Ovary (tissue), 9 donors: ENCODE measurements around the gene CEP131. TPM values are rescaled to one million over a fixed set of nuclear protein-coding genes. Genes with fewer than 3 reads are reported as not detected.

ENCODE experiments used
- DNase-seq, 5 donors: peaks; one replicate each; pipeline ENCODE4 v3.0.0-alpha.2; 2019 to 2020
- H3K27ac ChIP-seq, 2 donors: fragments of 200-600 bp; one replicate each; pipeline versions ENCODE4 v1.5.1 to v1.8.0; 2019 to 2022
- H3K27me3 ChIP-seq: fragments of 200-600 bp; one replicate; pipeline ENCODE4 v1.8.0; 2022
- H3K36me3 ChIP-seq: fragments of 200-600 bp; sonication (generic); one replicate; pipeline ENCODE4 v1.5.1; 2019
- H3K4me1 ChIP-seq: one replicate; pipeline ENCODE4 v1.8.1; 2013; ENCODE audit warnings: mild to moderate bottlenecking, moderate library complexity; ENCODE audit not compliant: insufficient read depth
- H3K4me3 ChIP-seq: fragments of 200-600 bp; sonication (generic); one replicate; pipeline ENCODE4 v1.5.1; 2017
- H3K9me3 ChIP-seq, 2 donors: fragments of 200-600 bp in 1 of 2; sonication (generic) in 1 of 2; one replicate each; pipeline versions ENCODE4 v1.5.1 to v1.8.1; 2013 to 2019; ENCODE audit warnings: mild to moderate bottlenecking in 1 of 2, moderate library complexity in 1 of 2
- CTCF ChIP-seq, 3 donors: fragments of 450-650 bp in 2 of 3; fragments of 200-600 bp in 1 of 3; IDR thresholded peaks; one replicate each; pipeline versions ENCODE4 v1.5.1 to v1.8.0; 2016 to 2022; ENCODE audit warnings: antibody characterized with exemption in 3 of 3, mild to moderate bottlenecking in 1 of 3
- EP300 ChIP-seq: sonication (generic); formaldehyde crosslinking; IDR thresholded peaks from one replicate; pipeline ENCODE4 v1.6.1; 2017; ENCODE audit warnings: antibody characterized with exemption
- POLR2A ChIP-seq: fragments of 450-650 bp; IDR thresholded peaks from one replicate; pipeline ENCODE4 v1.6.1; 2017; ENCODE audit warnings: antibody characterized with exemption, mild to moderate bottlenecking, moderate library complexity
- WGBS, 3 donors: extraction: QIAGEN DNeasy Blood & Tissue Kit in 1 of 3; methylation state at CpG; one replicate each; pipeline versions ENCODE4 v1.1.5 to v1.1.7; 2013 to 2017; 5-methylcytosine and 5-hydroxymethylcytosine counted together
- intact Hi-C, 4 donors: fragments of 100-400 bp; cut with DNase I; formaldehyde crosslinking; loops; one replicate each; pipeline versions ENCODE4 v1.11.0 to v1.15.1; 2022 to 2023
- polyA plus RNA-seq, 2 donors: library from polyadenylated mRNA; stranded (reverse); fragments of 200-250 nt in 1 of 2; fragments of 350-450 nt in 1 of 2; fragmentation: Illumina TruSeq in 1 of 2; extraction: RNeasy Lipid Tissue Mini Kit (QIAGEN cat#74804) in 1 of 2; gene quantifications; one replicate each; pipeline ENCODE4 v1.2.3, GENCODE V29; 2013 to 2014
- total RNA-seq, 7 donors: library from RNA; depleted of rRNA in 2 of 7; stranded (reverse); fragments of >200 nt in 2 of 7; fragmentation: NEBNext Ultra II Directional in 3 of 7; extraction: Animal tissue kit (Norgen Biotek cat#: 25700) in 3 of 7; gene quantifications; one replicate each; pipeline versions ENCODE4 v1.1.0 to v1.2.4, GENCODE V29; 2016 to 2023
- donor health status: DM: no; HTN: no; CAD: no; lungs with moderate emphysema.
- donor health status: DM: no; HTN: no; CAD: no.
- donor health status: Bipolar disorder and iron deficiency.
- donor health status: DM: yes; HTN: yes; CAD: no.
- donor health status: DM: no; HTN: no; CAD: no.
- donor health status: DM: yes; HTN: yes; CAD: no.

CEP131 gene
- total and polyA plus RNA-seq, 9 donors = 0.22 to 10.7 (median 8.8) TPM

- 87 to 89% (median 89%) methylated on average over 24 to 31 of the region's 31 CpGs for WGBS, 3 donors
- Histone ChIP-seq H3K36me3 (no peaks in the 10 kb centered on the region), H3K27ac (no peak overlapping the region), H3K9me3 (no peaks in the 10 kb centered on the region), H3K27me3 (no peaks in the 10 kb centered on the region), H3K4me1 (peaks cover 3% of the 10 kb centered on the region), H3K4me3 (no peak overlapping the region)
- intact Hi-C loops = loop anchor here (5.0 to 10.0 kb wide), 2 partner anchors 352 to 354 kb away; no protein-coding TSS in a partner anchor
- TF ChIP-seq EP300 = no peak
- no peak for TF ChIP-seq CTCF (IDR thresholded peaks at IDR 0.05)
- no peak for DNase-seq
Measured at GRCh38 chr17:81250286-81251093, 27.7 kb upstream of the CEP131 start.

GRCh38 chr17:81249223-81250040, 26.7 kb upstream of the CEP131 start:
- DNase-seq = no peak
- intact Hi-C loops = loop anchor here (5.0 to 10.0 kb wide), 2 partner anchors 353 to 355 kb away; no protein-coding TSS in a partner anchor
- no peak overlapping the region for H3K4me3 ChIP-seq
- H3K27me3 ChIP-seq = no peaks in the 10 kb centered on the region
- no peaks in the 10 kb centered on the region for H3K36me3 ChIP-seq
- H3K9me3 ChIP-seq = no peaks in the 10 kb centered on the region
- WGBS, 3 donors = 85 to 92% (median 86%) methylated on average over 15 of the region's 15 CpGs
- H3K4me1 ChIP-seq = no peaks in the 10 kb centered on the region
- no peak for TF ChIP-seq EP300
- no peak for TF ChIP-seq CTCF (IDR thresholded peaks at IDR 0.05)
- TF ChIP-seq POLR2A = no peak
- H3K27ac ChIP-seq = no peak overlapping the region

- Histone ChIP-seq H3K27ac (no peak overlapping the region), H3K9me3 (no peaks in the 10 kb centered on the region), H3K4me3 (no peak overlapping the region), H3K4me1 (no peaks in the 10 kb centered on the region), H3K27me3 (no peaks in the 10 kb centered on the region), H3K36me3 (no peaks in the 10 kb centered on the region)
- DNase-seq = no peak
- WGBS, 3 donors = 78 to 85% (median 84%) methylated on average over 9 to 16 of the region's 16 CpGs
- intact Hi-C loops = no loop called here
- TF ChIP-seq POLR2A (no peak), EP300 (no peak), CTCF (IDR thresholded peaks at IDR 0.05) (no peak)
Measured at GRCh38 chr17:81248649-81249048, 25.9 kb upstream of the CEP131 start.

GRCh38 chr17:81247339-81247990, 24.7 kb upstream of the CEP131 start:
- intact Hi-C loops = no loop called here
- no peaks in the 10 kb centered on the region for H3K36me3 ChIP-seq

More at GRCh38 chr17:81247339-81247990, 24.7 kb upstream of the CEP131 start:
- no peak for DNase-seq
- TF ChIP-seq POLR2A = no peak
- TF ChIP-seq EP300 = no peak
- no peak for TF ChIP-seq CTCF (IDR thresholded peaks at IDR 0.05)
- no peaks in the 10 kb centered on the region for H3K4me1 ChIP-seq
- no peak overlapping the region for H3K27ac ChIP-seq
- H3K9me3 ChIP-seq = no peaks in the 10 kb centered on the region
- 83 to 91% (median 88%) methylated on average over 15 of the region's 15 CpGs for WGBS, 3 donors
- no peaks in the 10 kb centered on the region for H3K27me3 ChIP-seq
- H3K4me3 ChIP-seq = no peak overlapping the region
